Neural cell (in vitro differentiated cells): ENCODE data around the gene ATRAID. TPM values are rescaled to one million over a fixed set of nuclear protein-coding genes. Genes with fewer than 3 reads are reported as not detected.

Experiments
- H2AFZ ChIP-seq: fragments of 200-600, 300-800 bp; sonication (generic), shearing (Covaris generic); 2 replicates; pipeline ENCODE4 v1.6.0; 2014; ENCODE audit warnings: low read depth, mild to moderate bottlenecking, antibody characterized with exemption, low read length, moderate library complexity
- H3F3A ChIP-seq: fragments of 200-600 bp; shearing (Covaris generic); 2 replicates; pipeline ENCODE4 v1.6.1; 2016; ENCODE audit warnings: mild to moderate bottlenecking, moderate library complexity, mixed read lengths, antibody characterized with exemption, low read length; ENCODE audit not compliant: insufficient read depth, poor library complexity, severe bottlenecking
- H3K27ac ChIP-seq: fragments of 200-600, 300-800 bp; sonication (generic), shearing (Covaris generic); 2 replicates; pipeline ENCODE4 v1.5.1; 2014; ENCODE audit warnings: mild to moderate bottlenecking, low read length, moderate library complexity
- H3K27me3 ChIP-seq: fragments of 300-800, 200-600 bp; sonication (generic), shearing (Covaris generic); 2 replicates; pipeline ENCODE4 v1.6.0; 2014; ENCODE audit warnings: mild to moderate bottlenecking, low read depth, low read length, moderate library complexity; ENCODE audit not compliant: insufficient read depth
- H3K36me3 ChIP-seq: fragments of 300-800, 200-600 bp; sonication (generic), shearing (Covaris generic); 2 replicates; pipeline ENCODE4 v1.5.1; 2014; ENCODE audit warnings: mild to moderate bottlenecking, antibody characterized with exemption, low read length, moderate library complexity; ENCODE audit not compliant: insufficient read depth
- H3K4me2 ChIP-seq: fragments of 300-800, 200-600 bp; sonication (generic), shearing (Covaris generic); 2 replicates; pipeline ENCODE4 v1.6.0; 2014; ENCODE audit warnings: mild to moderate bottlenecking, low read length
- H3K4me3 ChIP-seq: fragments of 300-800, 200-600 bp; sonication (generic), shearing (Covaris generic); 2 replicates; pipeline ENCODE4 v1.5.1; 2014; ENCODE audit warnings: mild to moderate bottlenecking, low read length, moderate library complexity
- H3K79me2 ChIP-seq: fragments of 200-600 bp; shearing (Covaris generic); replicated peaks from 2 replicates; pipeline ENCODE4 v1.6.0; 2014; ENCODE audit warnings: mild to moderate bottlenecking, low read length, moderate library complexity; ENCODE audit not compliant: insufficient read depth
- H3K9ac ChIP-seq: fragments of 300-800, 200-600 bp; sonication (generic), shearing (Covaris generic); 2 replicates; pipeline ENCODE4 v1.6.1; 2016; ENCODE audit warnings: mild to moderate bottlenecking, low read length, mixed read lengths
- H3K9me2 ChIP-seq: fragments of 200-600 bp; shearing (Covaris generic); 2 replicates; pipeline ENCODE4 v1.6.1; 2016; ENCODE audit warnings: mild to moderate bottlenecking, low read length, mixed read lengths; ENCODE audit not compliant: insufficient read depth
- H3K9me3 ChIP-seq: fragments of 200-600, 300-800 bp; sonication (generic), shearing (Covaris generic); 2 replicates; pipeline ENCODE4 v1.6.1; 2016; ENCODE audit warnings: mild to moderate bottlenecking, mixed run types, low read length, moderate library complexity, mixed read lengths
- H4K20me1 ChIP-seq: fragments of 200-600 bp; shearing (Covaris generic); 2 replicates; pipeline ENCODE4 v1.6.1; 2016; ENCODE audit warnings: mild to moderate bottlenecking, mixed run types; ENCODE audit not compliant: insufficient read depth
- CTCF ChIP-seq: fragments of 450-650 bp; IDR thresholded peaks from 2 replicates; pipeline ENCODE4 v1.5.1; 2014; ENCODE audit warnings: antibody characterized with exemption, mild to moderate bottlenecking, moderate library complexity; ENCODE audit not compliant: poor library complexity, severe bottlenecking
- EP300 ChIP-seq: fragments of 450-650 bp; conservative IDR thresholded peaks from 2 replicates; pipeline ENCODE4 v1.6.1; 2014; ENCODE audit warnings: antibody characterized with exemption, mild to moderate bottlenecking, moderate library complexity; ENCODE audit not compliant: poor library complexity, severe bottlenecking
- EZH2 ChIP-seq: fragments of 200-600, 300-800 bp; shearing (Covaris generic), sonication (generic); IDR thresholded peaks from 2 replicates; pipeline ENCODE4 v1.6.1; 2014; ENCODE audit warnings: antibody characterized with exemption, low read length, borderline replicate concordance, mild to moderate bottlenecking; ENCODE audit not compliant: insufficient read depth, poor library complexity, severe bottlenecking
- MXI1 ChIP-seq: fragments of 450-650 bp; conservative IDR thresholded peaks from 2 replicates; pipeline ENCODE4 v1.6.1; 2014; ENCODE audit warnings: antibody characterized with exemption, mild to moderate bottlenecking; ENCODE audit not compliant: poor library complexity, severe bottlenecking
- POLR2AphosphoS5 ChIP-seq: IDR thresholded peaks from 2 replicates; pipeline ENCODE4 v1.6.1; 2012
- RAD21 ChIP-seq: fragments of 450-650 bp; conservative IDR thresholded peaks from 2 replicates; pipeline ENCODE4 v1.6.1; 2014; ENCODE audit warnings: antibody characterized with exemption, mild to moderate bottlenecking, moderate library complexity
- REST ChIP-seq: IDR thresholded peaks from 2 replicates; pipeline ENCODE4 v1.6.1; 2012; ENCODE audit warnings: borderline replicate concordance
- SMC3 ChIP-seq: fragments of 450-650 bp; conservative IDR thresholded peaks from 2 replicates; pipeline ENCODE4 v1.6.1; 2014; ENCODE audit warnings: antibody characterized with exemption, mild to moderate bottlenecking, moderate library complexity; ENCODE audit not compliant: poor library complexity
- TAF1 ChIP-seq: IDR thresholded peaks from 2 replicates; pipeline ENCODE4 v1.6.1; 2012; ENCODE audit warnings: low read depth
- polyA plus RNA-seq: library from polyadenylated mRNA; depleted of rRNA; stranded (reverse); fragments of >200 nt; gene quantifications from 2 replicates; pipeline ENCODE4 v1.2.3, GENCODE V29; 2014

The ATRAID gene
- polyA plus RNA-seq, 1 donor from 2014 or later, result 94.3 TPM

DNA sequence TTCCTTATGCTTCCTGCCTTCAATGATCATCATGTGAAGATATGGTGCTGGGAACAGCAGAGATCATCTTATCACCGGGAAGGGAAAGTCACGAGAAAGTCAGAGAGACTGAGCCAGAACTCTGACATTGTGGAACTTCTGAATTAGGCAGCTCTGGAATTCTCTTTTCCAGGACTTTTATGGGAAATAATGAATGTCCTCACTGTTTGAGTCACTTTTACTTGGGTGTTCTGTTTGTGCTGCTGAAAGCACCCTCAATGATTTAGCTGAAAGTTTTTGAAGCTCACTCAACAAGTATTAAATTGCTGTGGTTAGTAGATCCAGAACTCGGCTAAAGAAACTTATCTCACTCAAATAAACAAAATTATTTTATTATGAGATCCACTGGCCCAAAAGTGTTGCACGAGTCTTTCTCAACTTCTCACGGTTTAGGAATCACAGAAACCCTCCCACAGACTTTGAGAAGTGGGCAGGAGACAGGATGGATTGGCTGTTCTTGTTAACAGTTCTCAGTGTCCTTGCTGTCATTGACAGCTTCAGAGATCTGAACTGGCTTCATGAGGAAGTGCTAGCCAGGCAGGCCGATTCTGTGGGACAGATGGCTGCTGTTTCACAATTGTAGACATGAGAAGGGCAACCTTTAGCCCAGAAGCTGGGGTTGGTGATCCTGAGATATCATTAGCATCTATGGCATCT lies 26.4 kb upstream of the ATRAID start:
- Histone ChIP-seq H3K4me2 (no peak overlapping the region), H3K79me2 (no peaks in the 10 kb centered on the region), H3K9me3 (no peaks in the 10 kb centered on the region), H3K9ac (no peak overlapping the region), H4K20me1 (no peaks in the 10 kb centered on the region), H3K9me2 (no peaks in the 10 kb centered on the region), H3K27ac (no peak overlapping the region), H3K4me3 (no peak overlapping the region), H3K36me3 (no peaks in the 10 kb centered on the region), H3F3A (no peaks in the 10 kb centered on the region), H2AFZ (no peak overlapping the region), H3K27me3 (no peaks in the 10 kb centered on the region)
- no peak for TF ChIP-seq EP300
- TF ChIP-seq MXI1, result no peak
- TF ChIP-seq REST, result no peak
- no peak for TF ChIP-seq SMC3
- no peak for TF ChIP-seq POLR2AphosphoS5
- TF ChIP-seq TAF1, result no peak
- no peak for TF ChIP-seq CTCF
- no peak for TF ChIP-seq RAD21
- no peak for TF ChIP-seq EZH2

- no peak overlapping the region for H3K4me3 ChIP-seq
- H3K9me3 ChIP-seq, result no peaks in the 10 kb centered on the region
- TF ChIP-seq CTCF (no peak), REST (no peak), TAF1 (no peak), MXI1 (no peak), EP300 (no peak), SMC3 (no peak), RAD21 (no peak), POLR2AphosphoS5 (no peak), EZH2 (no peak)
- H2AFZ ChIP-seq, result no peak overlapping the region
- H3K9ac ChIP-seq, result no peak overlapping the region
- no peaks in the 10 kb centered on the region for H3K9me2 ChIP-seq
- no peaks in the 10 kb centered on the region for H3K36me3 ChIP-seq
- H3K27ac ChIP-seq, result no peak overlapping the region
- no peaks in the 10 kb centered on the region for H3F3A ChIP-seq
- H3K27me3 ChIP-seq, result no peaks in the 10 kb centered on the region
- H3K79me2 ChIP-seq, result no peaks in the 10 kb centered on the region
- no peak overlapping the region for H3K4me2 ChIP-seq
- no peaks in the 10 kb centered on the region for H4K20me1 ChIP-seq
Measured at GRCh38 chr2:27186613-27187345, 25.1 kb upstream of the ATRAID start.
